GM19239 (cell line): ENCODE data around the gene ZNF8.
"Not testable (repeated sequence)": the region's sequence is repeated elsewhere in the genome, so short reads cannot be mapped to it uniquely, and the experiment has no call there.

Source experiments
- DNase-seq: peaks from one replicate; pipeline ENCODE4 v3.0.0; 2011; ENCODE audit warnings: low spot score; ENCODE audit not compliant: insufficient read length
- FAIRE-seq: peaks from 2 replicates; lab custom pipeline; 2011; peaks lifted over from hg19 to GRCh38; lab: Jason Lieb, UNC

Gene ZNF8

DNA sequence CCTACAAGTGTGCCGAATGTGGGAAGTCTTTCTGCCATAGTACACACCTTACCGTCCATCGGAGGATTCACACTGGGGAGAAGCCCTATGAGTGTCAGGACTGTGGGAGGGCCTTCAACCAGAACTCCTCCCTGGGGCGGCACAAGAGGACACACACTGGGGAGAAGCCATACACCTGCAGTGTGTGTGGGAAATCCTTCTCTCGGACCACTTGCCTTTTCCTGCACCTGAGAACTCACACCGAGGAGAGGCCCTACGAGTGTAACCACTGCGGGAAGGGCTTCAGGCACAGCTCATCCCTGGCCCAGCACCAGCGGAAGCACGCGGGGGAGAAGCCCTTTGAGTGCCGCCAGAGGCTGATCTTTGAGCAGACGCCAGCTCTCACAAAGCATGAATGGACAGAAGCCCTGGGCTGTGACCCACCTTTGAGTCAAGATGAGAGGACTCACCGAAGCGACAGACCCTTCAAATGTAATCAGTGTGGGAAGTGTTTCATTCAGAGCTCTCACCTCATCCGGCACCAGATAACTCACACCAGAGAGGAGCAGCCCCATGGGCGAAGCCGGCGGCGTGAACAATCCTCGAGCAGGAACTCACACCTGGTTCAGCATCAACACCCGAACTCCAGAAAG, 16.1 kb downstream of the ZNF8 start:
- FAIRE-seq = no peak
- no peak for DNase-seq

- FAIRE-seq (no peak), DNase-seq (no peak)
Observed at GRCh38 chr19:58296104-58296503, 17.3 kb downstream of the ZNF8 start.

DNA sequence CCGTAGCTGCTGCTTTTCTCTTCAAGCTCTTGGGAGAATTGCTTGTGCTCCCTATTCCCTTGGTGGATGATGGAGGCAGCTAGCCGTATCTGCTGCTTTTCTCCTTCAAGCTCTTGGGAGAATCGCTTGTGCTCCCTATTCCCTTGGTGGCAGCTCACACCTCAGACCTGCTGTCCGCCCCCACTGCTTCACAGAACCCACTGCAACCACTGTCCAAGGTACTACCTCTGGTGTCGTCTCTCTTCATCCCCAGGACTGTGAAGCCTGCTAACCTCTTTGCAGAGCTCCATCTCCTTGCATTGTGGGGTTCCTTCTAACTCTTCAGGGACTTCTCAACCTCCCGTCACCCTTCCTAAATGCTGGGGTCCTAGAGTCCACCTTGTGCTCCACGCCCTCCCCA, 21.9 kb downstream of the ZNF8 start:
- no peak for DNase-seq
- FAIRE-seq = no peak

- FAIRE-seq (no peak), DNase-seq (no peak)
Observed at GRCh38 chr19:58304255-58304654, 25.5 kb downstream of the ZNF8 start.

DNA sequence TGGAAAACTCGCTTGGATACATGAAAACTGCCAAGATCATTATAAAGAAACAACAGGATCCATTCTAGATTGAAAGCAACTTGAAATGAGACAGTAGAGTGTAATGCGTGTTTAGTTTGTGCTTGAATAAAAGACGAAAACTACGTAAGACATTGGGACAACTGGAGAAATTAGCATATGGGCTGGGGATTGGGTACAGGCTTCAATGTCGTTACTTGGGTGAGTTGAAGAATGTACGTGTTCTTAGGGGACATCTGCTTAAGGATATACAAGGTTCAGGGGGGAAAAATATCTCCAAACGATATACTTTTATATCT, 26.0 kb downstream of the ZNF8 start:
- FAIRE-seq (no peak), DNase-seq (no peak)

DNA sequence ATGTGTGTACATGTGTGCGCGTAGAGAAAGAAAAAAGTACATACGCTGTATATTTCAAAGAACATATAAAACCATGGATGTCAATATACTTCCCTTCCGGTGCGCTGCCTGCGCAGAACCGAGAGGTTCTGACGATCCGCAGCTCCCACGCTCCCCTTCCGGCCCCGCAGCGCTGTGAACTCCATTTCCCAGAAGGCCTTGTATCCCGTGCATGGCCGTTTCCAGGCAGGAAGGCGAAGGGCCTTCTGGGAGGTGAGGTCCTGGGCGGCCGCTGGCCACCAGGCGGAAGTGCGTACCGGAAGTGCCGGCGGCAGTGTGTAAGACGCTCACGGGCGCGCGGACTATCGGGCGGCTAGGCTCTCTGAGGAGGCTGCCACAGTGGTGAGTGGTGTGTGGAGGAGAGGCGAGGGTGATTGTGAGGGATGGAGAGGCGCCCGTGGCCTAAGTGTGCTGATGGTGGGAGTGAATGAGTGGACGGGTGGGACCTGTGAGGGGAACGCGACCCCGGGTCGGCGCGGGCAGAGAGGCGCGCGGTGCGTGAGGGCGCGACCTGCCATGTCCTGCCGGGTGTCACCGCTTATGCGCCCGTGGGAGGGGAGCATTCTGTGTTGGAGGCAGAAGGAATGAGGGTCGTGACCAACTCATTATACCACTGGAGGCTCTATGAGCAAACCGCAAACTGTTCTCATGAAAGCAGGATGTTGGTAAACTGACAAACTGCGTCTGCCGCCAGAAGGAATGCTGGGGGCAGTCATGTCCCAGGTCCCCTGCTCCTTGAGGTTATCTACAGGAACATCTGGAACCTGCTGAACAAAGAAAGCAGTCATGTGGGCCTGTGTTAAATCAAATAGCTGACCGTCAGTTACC, 26.5 kb downstream of the ZNF8 start, which contains the start of gene ERVK3-1:
Gene ERVK3-1 (plus strand): TSS at position 313 of the 867 bp plus-strand sequence. CDS start 6,792 bp downstream, outside the sequence.
- DNase-seq (peak; percentile 96), FAIRE-seq (peak; percentile 98)

DNA sequence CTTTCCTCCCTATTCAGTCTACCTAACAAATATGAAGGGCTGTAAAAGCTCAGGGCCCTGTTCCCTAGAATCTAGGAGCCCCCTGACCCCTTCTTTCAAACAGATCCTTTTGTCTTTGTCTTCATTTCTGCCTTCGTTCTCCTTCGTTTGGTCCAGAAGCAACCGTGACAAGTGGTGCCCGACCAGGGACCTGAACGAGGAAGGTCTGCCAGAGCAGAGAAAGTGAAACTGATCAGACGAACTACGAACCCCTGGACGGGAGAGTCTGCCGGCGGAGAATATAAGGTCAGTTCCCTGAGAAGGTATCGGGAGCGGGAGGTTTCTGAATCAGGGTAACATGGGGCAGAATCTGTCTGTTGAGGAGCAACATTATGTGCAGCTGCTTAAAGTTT, 27.2 kb downstream of the ZNF8 start:
- DNase-seq = peak; percentile 16
- no peak for FAIRE-seq

DNA sequence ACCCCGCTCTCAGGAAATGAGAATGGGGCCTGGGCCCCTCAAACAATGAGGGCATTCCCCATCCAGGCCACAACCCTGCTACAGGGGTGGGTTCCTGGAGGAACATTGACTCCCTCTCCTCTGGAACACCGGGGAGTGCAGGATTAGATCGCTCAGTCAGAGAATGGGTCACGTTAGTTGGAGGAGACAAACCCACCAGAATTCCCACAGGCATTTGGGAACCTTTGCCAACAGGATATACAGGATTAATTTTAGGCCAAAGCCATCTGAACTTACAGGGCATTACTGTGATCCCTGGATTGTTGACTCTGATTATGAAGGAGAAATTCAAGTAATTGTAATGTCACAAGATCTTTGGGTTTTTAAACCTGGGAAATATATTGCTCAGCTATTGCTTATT, 29.0 kb downstream of the ZNF8 start:
- FAIRE-seq (no peak), DNase-seq (no peak)

DNA sequence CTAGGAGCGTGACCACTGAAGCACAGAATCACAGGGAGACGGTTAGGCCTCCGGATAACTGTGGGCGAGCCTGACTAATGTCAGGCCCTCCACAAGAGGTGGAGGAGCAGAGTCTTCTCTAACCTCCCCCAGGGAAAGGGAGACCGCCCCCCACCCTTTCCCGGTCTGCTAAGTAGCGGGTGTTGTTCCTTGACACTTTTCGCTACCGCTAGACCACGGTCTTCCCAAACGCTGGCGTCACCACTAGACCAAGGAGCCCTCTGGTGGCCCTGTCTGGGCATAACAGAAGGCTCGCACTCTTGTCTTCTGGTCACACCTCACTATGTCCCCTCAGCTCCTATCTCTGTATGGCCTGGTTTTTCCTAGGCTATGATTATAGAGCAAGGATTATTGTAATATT, 31.9 kb downstream of the ZNF8 start:
- DNase-seq, FAIRE-seq: not testable (repeated sequence)

- DNase-seq = no peak
- no peak for FAIRE-seq
Observed at GRCh38 chr19:58311345-58311865, 32.6 kb downstream of the ZNF8 start.

GRCh38 chr19:58315580-58315979, 36.8 kb downstream of the ZNF8 start:
- DNase-seq (no peak), FAIRE-seq (no peak)

- DNase-seq (no peak), FAIRE-seq (no peak)
Observed at GRCh38 chr19:58317476-58318072, 38.8 kb downstream of the ZNF8 start.

DNA sequence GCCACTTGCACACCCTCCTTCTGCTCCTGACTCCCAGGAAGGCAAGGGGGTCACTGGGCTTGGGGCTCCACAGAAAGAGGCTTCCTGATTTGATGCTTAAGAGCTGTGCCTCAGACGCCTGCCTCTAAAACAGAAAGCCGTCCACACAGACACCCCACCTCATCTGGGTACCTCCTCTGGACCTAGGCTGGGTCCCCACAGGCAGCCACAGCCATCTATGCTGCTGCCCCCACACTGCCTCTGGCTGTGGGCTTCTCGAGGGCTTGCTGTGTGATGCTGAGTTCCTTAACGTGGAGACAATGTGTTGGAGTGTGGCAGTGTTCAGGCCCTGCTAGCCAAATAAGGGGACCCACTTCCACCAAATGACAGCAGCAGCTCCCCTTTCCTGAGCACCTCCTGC, 39.5 kb downstream of the ZNF8 start:
- FAIRE-seq = no peak
- DNase-seq = no peak

GRCh38 chr19:58319241-58319640, 40.5 kb downstream of the ZNF8 start:
- DNase-seq (no peak), FAIRE-seq (no peak)

GRCh38 chr19:58325311-58326022, 46.7 kb downstream of the ZNF8 start:
- no peak for FAIRE-seq
- DNase-seq = no peak

DNA sequence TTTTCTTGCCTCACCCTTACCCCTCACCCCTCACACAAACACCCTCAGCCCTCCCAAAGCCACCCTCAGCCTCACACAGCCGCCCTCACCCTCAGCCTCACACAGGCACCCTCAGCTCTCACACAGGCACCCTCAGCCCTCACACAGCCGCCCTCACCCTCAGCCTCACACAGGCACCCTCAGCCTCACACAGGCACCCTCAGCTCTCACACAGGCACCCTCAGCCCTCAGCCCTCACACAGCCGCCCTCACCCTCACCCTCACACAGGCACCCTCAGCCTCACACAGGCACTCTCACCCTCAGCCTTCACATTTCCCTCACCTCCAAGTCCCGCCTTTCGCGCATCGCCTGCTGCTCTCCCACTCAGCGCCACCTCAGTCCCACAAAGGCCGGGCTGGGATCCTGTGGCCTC, 47.8 kb downstream of the ZNF8 start:
- DNase-seq (no peak), FAIRE-seq (peak; percentile 59)

- FAIRE-seq (peak; percentile 94), DNase-seq (peak; percentile 94)
Observed at GRCh38 chr19:58326914-58327726, 48.4 kb downstream of the ZNF8 start, which contains the start of gene ZSCAN22. ZSCAN22 (plus strand) TSS chr19:58326994; CDS start chr19:58334803, 7,809 bp downstream.

GRCh38 chr19:58328999-58329398, 50.2 kb downstream of the ZNF8 start:
- FAIRE-seq = no peak

DNA sequence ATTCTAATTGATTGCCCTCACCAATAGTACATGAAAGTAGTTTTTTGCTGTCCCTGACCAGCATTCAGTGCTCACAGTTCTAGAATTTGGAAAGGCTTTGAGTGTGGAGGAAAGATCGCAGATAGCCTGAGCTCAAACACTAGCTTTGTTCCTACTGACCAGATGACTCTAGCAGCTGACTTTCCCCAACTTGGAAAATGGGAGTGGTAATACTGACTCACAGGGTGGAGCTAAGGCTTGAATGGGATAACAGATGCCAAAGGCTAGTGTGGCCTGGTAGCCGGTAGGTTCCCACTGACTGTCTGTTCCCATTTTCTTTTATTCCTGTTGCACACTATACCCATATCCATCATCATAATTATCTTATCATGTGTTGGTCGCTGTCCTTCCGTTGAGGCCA, 51.7 kb downstream of the ZNF8 start:
- no peak for DNase-seq
- no peak for FAIRE-seq

More at GRCh38 chr19:58328999-58329398, 50.2 kb downstream of the ZNF8 start:
- DNase-seq = no peak
